ENCODE results near the gene THSD4. TPM values are rescaled to one million over a fixed set of nuclear protein-coding genes. Genes with fewer than 3 reads are reported as not detected.

The THSD4 gene
- total RNA-seq, 1 experiment from 2014 or later, result 29.0 TPM

DNA sequence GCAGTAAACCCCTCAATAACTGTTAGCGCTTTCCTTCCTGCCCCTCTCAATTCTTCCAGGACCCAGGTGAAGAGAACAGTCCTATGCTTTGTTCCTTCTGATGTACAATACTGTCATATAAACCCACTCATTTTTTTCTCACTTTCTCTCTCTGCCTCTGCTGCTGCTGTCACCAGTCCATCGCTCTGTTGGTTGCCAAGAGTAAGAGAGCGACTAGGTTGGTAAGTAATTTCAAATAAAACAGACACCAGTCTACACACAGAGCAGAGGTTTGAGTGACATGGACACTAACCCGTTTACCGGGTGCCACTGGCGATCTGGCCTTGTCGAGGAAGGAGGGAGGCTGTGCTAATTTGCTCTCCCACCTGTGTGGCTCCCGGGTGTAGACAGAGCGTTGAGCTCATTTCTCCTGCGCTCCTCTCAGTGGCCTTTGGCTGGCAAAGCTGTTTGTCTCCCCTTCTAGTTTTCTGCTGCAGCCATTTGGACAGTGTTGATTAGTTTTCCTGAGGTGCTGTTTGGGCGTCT is 215.4 kb downstream of the THSD4 start:
- H4K20me1 ChIP-seq (ENCODE audit: low read length), result no peaks in the 10 kb centered on the region
- H3K9me3 ChIP-seq (ENCODE audit: low read length), result no peaks in the 10 kb centered on the region
- ATAC-seq (no peak), DNase-seq (no peak)
- no peak overlapping the region for H3K9ac ChIP-seq (ENCODE audit: low read length)
- H3K9me2 ChIP-seq (replicated peaks; ENCODE audit: low read length), result no peaks in the 10 kb centered on the region
- no peak overlapping the region for H2AFZ ChIP-seq (ENCODE audit: low read length)
- POLR2A ChIA-PET (ENCODE audit: unreplicated experiment), result no interaction called here
- H3K79me2 ChIP-seq (ENCODE audit: low read length), result 0 out of 2 replicates have a peak, but pooled peaks cover 4% of the 10 kb centered on the region
- H3K4me2 ChIP-seq (ENCODE audit: low read length), result no peak overlapping the region
- intact Hi-C loops (cut with micrococcal nuclease), result no loop called here
- no TSS peak for BruUV-seq (replicated peaks)
- no peaks in the 10 kb centered on the region for H3K27me3 ChIP-seq (ENCODE audit: low read length)
- no peak for TF ChIP-seq CTCF (conservative IDR thresholded peaks at IDR 0.05; ENCODE audit: low read depth, low read length)
- H3F3A ChIP-seq (ENCODE audit: low read length, unreplicated experiment), result no peaks in the 10 kb centered on the region
- CTCF ChIA-PET, result no interaction called here
- H3K36me3 ChIP-seq (ENCODE audit: low read depth, low read length), result peaks cover 17% of the 10 kb centered on the region
- no peak overlapping the region for H3K4me3 ChIP-seq (ENCODE audit: low read length)
- H3K27ac ChIP-seq (ENCODE audit: low read length), result no peak overlapping the region
- peaks cover 25% of the 10 kb centered on the region for H3K4me1 ChIP-seq (ENCODE audit: insufficient read depth, low read length)

- ChIA-PET POLR2A (ENCODE audit: unreplicated experiment) (no interaction called here), CTCF (no interaction called here)
- no peaks in the 10 kb centered on the region for H3K9me2 ChIP-seq (replicated peaks; ENCODE audit: low read length)
- intact Hi-C loops (cut with micrococcal nuclease), result no loop called here
- no peak for ATAC-seq
- no TSS peak for BruUV-seq (replicated peaks)
- no peak overlapping the region for H3K9ac ChIP-seq (ENCODE audit: low read length)
- peaks cover 23% of the 10 kb centered on the region for H3K4me1 ChIP-seq (ENCODE audit: insufficient read depth, low read length)
- no peaks in the 10 kb centered on the region for H3K9me3 ChIP-seq (ENCODE audit: low read length)
- H3F3A ChIP-seq (ENCODE audit: low read length, unreplicated experiment), result no peaks in the 10 kb centered on the region
- no peak for TF ChIP-seq EZH2phosphoT487 (IDR thresholded peaks at IDR 0.05; ENCODE audit: borderline replicate concordance, low read length)
- TF ChIP-seq EZH2 (IDR thresholded peaks at IDR 0.05; ENCODE audit: low read length, unreplicated experiment), result no peak
- no peak for TF ChIP-seq CTCF (conservative IDR thresholded peaks at IDR 0.05; ENCODE audit: low read depth, low read length)
- 0 out of 2 replicates have a peak, but pooled peaks cover 4% of the 10 kb centered on the region for H3K79me2 ChIP-seq (ENCODE audit: low read length)
- no peak overlapping the region for H2AFZ ChIP-seq (ENCODE audit: low read length)
- no peak overlapping the region for H3K4me2 ChIP-seq (ENCODE audit: low read length)
- H3K27me3 ChIP-seq (ENCODE audit: low read length), result no peaks in the 10 kb centered on the region
- H4K20me1 ChIP-seq (ENCODE audit: low read length), result no peaks in the 10 kb centered on the region
- H3K4me3 ChIP-seq (ENCODE audit: low read length), result no peak overlapping the region
- DNase-seq, result no peak
- H3K36me3 ChIP-seq (ENCODE audit: low read depth, low read length), result peaks cover 17% of the 10 kb centered on the region
- no peak overlapping the region for H3K27ac ChIP-seq (ENCODE audit: low read length)
Measured at GRCh38 chr15:71331173-71331572, 215.9 kb downstream of the THSD4 start.

DNA sequence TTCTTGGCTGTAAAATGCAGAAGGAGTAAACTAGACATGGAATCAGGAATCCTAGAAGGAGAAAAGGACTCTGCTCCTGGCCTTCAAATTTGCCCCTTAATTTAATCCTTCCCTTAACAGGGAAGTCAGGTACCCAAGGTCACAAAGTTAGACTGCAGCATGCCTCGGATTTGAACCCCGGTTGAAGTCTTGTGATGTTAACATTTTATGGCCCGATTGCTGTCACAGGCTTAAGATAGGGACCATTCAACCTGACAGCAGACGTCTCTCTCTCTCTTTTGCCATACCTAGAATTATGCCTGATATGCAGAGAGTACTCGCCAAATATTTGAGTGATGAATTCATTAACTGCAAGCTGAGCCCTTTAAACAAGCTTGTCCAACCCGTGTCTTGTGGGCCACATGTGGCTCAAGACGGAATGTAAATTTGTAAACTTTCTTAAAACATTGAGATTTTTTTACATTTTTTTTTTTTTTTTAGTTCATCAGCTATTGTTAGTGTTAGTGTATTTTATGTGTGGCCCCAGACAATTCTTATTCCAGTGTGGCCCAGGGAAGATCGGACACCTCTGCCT is 217.2 kb downstream of the THSD4 start:
- 0 out of 2 replicates have a peak, but pooled peaks cover 4% of the 10 kb centered on the region for H3K79me2 ChIP-seq (ENCODE audit: low read length)
- no peaks in the 10 kb centered on the region for H3F3A ChIP-seq (ENCODE audit: low read length, unreplicated experiment)
- TF ChIP-seq EZH2 (IDR thresholded peaks at IDR 0.05; ENCODE audit: low read length, unreplicated experiment), result no peak
- no peak for TF ChIP-seq CTCF (conservative IDR thresholded peaks at IDR 0.05; ENCODE audit: low read depth, low read length)
- TF ChIP-seq EZH2phosphoT487 (IDR thresholded peaks at IDR 0.05; ENCODE audit: borderline replicate concordance, low read length), result no peak
- no peaks in the 10 kb centered on the region for H3K9me3 ChIP-seq (ENCODE audit: low read length)
- H3K4me2 ChIP-seq (ENCODE audit: low read length), result no peak overlapping the region
- no peak overlapping the region for H3K9ac ChIP-seq (ENCODE audit: low read length)
- peaks cover 37% of the 10 kb centered on the region for H3K4me1 ChIP-seq (ENCODE audit: insufficient read depth, low read length)
- no peaks in the 10 kb centered on the region for H3K27me3 ChIP-seq (ENCODE audit: low read length)
- ATAC-seq (no peak), DNase-seq (no peak)
- ChIA-PET POLR2A (ENCODE audit: unreplicated experiment) (no interaction called here), CTCF (no interaction called here)
- peaks cover 17% of the 10 kb centered on the region for H3K36me3 ChIP-seq (ENCODE audit: low read depth, low read length)
- no TSS peak for BruUV-seq (replicated peaks)
- H3K27ac ChIP-seq (ENCODE audit: low read length), result no peak overlapping the region
- no peaks in the 10 kb centered on the region for H3K9me2 ChIP-seq (replicated peaks; ENCODE audit: low read length)
- H4K20me1 ChIP-seq (ENCODE audit: low read length), result no peaks in the 10 kb centered on the region
- intact Hi-C loops (cut with micrococcal nuclease), result no loop called here
- H3K4me3 ChIP-seq (ENCODE audit: low read length), result no peak overlapping the region
- H2AFZ ChIP-seq (ENCODE audit: low read length), result no peak overlapping the region
